HG03196 (cell line): ENCODE data around the gene TNIP1.

ENCODE experiments used
- ATAC-seq: cut with Tn5 transposase; IDR thresholded peaks from one replicate; pipeline ENCODE4 v1.9.1; 2021; ENCODE audit not compliant: unreplicated experiment

TNIP1 gene

DNA sequence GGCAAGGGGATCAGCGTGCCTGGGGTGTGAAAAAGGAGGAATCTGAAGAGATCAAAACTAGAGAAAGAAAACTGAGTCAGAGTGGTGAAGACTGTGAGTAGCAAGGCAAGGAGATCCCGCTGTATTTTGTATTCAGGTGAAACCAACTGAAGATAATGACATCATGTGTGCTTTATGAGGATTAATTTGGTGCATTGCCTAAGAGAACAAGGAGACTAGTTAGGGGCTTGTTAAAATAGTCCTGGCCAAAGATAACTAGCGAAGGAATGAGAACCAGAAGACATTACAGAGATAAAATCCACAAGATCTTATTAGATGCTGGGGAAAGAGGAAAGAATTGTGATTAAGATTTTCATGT lies 77.4 kb downstream of the TNIP1 start:
- ATAC-seq: no peak

DNA sequence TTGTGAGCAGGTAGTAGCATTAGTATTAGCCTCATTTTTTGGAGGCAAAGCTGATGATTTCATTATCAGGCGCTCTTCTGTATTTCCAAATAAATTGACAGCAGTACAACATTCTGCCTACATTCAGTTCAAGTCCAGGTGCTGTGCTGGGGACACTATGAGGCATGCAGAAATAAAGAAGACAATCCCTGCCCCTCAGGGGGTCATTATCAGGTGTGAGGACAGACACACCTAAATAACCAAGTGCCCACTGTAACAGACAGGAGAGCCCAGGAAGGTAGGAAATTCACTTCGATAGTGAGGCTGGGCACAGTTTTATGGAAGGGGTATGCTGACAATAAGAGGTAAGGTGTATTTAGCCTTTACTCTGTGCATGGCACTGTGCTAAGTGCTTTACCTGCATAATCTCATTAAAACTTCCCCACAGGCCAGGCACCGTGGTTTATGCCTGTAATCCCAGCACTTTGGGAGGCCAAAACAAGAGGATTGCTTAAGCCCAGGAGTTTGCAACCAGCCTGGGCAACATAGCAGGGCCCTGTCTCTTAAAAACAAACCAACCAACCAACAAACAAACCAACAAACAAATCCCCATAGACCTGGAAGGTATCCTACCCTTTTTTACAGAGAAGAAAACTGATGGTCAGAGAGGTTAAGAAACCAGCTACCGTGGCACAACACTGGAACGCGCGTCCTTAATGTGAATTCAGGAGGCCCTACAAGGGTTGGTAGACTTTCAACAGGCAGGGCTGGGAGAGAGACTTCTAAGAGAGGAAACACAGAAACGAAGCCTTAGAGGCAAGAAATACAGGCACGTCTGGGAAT lies 77.9 kb downstream of the TNIP1 start:
- ATAC-seq: no peak

DNA sequence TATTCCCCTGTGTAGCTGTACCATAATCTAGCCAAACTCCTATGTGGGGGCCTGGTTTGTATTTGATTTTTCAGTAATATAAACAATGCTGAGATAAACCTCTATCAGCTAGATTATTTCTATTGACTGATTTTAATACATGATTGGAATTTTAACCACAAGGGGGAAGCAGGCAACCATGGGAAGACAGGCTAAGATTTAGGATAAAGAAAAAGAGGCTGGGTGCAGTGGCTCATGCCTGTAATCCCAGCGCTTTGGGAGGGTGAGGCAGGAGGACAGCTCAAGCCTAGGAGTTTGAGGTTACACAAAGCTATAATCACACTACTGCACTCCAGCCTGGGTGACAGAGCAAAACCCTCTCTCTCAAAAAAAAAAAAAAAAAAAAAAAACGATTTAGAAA lies 78.6 kb downstream of the TNIP1 start:
- no peak for ATAC-seq

DNA sequence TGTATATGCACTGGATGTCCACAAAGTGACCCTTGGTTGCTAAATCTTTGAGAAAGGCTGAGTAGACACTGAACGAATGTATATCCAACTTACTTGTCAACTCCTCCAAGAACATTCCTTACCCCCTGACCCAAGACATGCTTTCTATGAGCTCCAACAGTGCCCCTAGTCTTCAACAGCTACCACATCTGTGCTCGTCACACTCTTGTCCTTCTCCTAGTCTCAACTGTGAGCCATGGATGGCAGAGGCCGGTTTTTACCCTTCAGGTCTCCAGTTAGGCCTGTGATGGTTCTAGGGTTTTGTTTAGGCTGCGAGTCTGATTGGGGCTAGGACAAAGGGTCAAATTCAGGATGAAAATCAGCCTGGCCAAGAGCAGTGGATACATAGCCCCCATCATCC lies 79.4 kb downstream of the TNIP1 start:
- ATAC-seq: no peak

DNA sequence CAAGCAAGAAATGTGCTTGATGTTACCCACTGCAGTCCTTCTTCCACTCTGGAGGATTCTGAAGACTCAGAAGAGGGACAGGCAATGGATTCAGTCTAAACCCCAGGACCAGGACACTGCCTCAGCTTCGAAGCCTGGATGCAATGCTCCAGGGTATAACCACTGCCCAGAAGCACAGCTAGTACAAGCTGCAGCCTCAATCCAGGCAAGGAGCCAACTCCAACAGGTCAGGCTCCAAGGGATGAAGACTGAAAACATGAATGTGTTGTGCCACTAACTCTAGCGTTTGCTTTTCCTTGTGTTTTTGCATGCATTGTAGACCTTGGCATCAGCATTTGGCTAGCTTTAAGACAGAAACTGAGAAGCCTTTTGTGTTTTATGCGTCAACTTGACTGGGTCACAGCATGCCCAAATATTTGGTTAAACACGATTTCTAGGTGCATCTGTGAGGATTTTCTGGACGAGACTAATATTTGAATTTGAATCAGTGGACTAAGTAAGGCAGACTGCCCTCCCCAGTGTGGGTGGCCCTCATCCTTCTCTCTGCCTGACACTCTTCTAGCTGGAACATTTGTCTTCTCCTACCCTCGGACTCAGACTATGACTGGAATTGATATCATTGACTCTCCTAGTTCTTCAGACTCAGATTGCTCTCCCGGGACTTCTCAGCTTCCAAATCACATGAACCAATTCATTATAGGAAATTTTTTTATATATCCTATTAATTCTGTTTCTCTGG lies 81.0 kb downstream of the TNIP1 start:
- ATAC-seq: no peak

DNA sequence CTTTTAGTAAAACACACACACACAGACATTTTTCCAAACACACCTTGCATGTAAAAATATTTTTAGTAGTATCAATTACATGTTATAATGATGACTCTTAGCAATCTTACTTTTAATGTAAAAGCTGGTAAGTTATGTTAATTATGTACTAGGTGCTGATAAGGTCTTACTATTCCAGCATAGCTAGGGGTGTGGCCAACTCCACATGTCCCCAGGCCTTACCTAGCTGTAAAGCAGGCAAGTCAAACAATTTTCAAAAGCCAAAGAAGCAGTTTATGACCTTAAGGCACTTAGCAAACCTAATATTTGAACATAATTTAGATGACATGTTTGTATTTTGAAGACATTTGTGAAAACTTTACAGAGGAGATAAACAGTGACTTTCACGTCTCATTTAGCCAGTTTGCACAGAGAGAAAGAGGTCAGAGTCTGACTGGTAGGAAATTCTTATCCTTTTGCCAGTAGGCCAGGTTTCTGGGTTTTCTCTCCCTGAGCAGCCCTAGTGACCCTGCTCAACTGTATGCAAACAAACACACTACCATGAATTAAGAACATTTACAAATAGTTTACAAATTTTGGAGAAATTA lies 86.9 kb downstream of the TNIP1 start:
- no peak for ATAC-seq

DNA sequence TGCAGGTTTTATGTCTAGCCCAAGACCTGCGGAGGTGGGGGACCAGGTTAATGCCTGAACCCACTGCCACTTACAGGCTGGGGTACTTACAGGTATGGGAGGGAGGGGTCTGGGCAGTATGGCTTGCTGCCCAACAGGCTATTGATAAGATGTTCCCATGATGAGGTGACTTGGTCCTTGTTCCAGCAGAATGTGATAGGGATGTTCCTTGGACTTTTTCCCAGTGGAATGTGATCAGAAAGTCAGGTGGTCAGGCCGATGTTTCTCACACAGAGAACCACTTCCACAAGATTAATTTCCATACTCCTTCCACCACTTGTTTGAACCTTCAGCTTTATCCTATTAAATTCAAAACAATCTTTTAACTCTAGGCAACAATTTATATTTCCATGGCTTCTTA lies 87.4 kb downstream of the TNIP1 start:
- ATAC-seq: no peak

DNA sequence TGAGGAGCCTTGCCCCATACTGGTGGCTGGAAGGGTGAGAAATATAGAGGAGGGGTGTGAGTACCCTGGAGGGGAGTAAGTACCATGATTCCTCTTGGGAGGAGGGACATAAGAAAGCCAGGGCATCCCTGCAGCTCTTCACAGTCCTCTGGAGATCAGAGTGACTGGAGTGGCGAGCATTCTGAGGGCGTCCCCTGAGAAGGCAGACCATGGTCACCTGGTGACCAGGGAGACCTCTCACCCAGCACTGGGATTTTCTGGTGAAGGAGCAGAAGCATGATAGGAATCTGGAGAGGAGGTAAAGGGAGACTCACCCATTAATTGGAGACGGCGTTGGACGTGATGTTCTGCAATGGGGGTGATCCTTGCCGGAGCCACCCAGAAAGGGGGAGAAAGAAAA lies 88.1 kb downstream of the TNIP1 start:
- no peak for ATAC-seq

DNA sequence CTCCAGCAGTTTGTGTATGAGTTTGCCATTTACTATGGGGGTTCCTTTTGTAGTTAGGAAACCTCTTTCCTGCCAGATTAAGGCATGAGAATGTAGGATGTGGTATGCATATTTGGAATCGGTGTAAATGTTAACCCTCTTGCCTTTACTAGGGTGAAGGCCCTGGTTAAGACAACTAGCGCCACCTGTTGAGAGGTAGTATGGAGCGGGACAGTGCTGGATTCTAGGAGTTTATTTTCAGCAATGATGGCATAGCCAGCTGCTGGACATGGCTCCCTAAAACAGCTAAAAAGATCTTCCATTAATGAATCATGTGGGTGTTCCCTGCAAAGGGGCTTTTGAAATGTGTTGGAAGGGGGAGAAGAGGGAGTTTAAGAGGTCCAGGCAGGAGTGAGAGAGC lies 91.1 kb downstream of the TNIP1 start:
- no peak for ATAC-seq

DNA sequence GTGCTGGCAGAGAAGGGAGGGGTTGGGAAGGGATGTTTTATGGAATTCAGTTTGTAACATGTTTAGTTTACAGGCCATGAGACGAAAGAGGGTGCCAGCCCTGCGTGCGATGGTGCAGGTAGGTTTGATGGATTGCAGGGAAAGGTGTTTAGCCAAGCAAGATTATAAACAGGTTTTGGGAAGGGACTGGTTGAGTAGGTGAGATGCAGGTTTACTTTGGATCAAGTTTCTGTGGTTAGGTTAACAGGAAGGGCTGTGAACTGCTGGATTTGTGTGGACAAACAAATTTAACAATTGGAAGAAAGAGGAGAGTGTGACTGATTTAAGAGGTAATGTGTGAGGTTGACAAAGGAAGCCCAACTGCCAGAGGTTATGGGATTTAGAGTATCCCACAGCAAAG lies 93.1 kb downstream of the TNIP1 start:
- no peak for ATAC-seq
